ENCODE data around the gene CD274.
"Not testable (repeated sequence)": the region's sequence is repeated elsewhere in the genome, so short reads cannot be mapped to it uniquely, and the experiment has no call there.

The CD274 gene

DNA sequence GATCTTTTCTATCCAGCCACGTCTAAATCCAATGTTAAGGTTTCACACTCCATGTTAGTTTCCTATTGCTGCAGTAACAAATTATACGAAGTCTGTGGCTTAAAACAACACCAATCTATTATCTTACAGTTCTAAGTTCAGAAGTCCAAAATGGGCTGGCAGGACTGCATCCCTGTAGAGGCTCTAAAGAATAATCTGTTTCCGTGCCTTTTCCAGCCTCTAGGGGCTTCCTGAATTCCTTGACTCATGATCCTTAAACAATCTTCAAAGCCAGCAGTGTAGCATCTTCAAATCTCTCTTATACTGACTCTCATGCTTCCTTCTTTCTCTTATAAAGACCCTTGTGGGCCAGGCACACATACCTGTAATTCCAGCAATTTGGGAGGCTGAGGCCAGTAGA lies 19.4 kb upstream of the CD274 start:
- TF ChIP-seq, protein P1, sequence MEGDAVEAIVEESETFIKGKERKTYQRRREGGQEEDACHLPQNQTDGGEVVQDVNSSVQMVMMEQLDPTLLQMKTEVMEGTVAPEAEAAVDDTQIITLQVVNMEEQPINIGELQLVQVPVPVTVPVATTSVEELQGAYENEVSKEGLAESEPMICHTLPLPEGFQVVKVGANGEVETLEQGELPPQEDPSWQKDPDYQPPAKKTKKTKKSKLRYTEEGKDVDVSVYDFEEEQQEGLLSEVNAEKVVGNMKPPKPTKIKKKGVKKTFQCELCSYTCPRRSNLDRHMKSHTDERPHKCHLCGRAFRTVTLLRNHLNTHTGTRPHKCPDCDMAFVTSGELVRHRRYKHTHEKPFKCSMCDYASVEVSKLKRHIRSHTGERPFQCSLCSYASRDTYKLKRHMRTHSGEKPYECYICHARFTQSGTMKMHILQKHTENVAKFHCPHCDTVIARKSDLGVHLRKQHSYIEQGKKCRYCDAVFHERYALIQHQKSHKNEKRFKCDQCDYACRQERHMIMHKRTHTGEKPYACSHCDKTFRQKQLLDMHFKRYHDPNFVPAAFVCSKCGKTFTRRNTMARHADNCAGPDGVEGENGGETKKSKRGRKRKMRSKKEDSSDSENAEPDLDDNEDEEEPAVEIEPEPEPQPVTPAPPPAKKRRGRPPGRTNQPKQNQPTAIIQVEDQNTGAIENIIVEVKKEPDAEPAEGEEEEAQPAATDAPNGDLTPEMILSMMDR (IDR thresholded peaks at IDR 0.05; ENCODE audit: borderline replicate concordance, insufficient read depth, low read depth, low read length) = no peak
- no peak overlapping the region for H3K4me3 ChIP-seq (ENCODE audit: low read depth, low read length)

DNA sequence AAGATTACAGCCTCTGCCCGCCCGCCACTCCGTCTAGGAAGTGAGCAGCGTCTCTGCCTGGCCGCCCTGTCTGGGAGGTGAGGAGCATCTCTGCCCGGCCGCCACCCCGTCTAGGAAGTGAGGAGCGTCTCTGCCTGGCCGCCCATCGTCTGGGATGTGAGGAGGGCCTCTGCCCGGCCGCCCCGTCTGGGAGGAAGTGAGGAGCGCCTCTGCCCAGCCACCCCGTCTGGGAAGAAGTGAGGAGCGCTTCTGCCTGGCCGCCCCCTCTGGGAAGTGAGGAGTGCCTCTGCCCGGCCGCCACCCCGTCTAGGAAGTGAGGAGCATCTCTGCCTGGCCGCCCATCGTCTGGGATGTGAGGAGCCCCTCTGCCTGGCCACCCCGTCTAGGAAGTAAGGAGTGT lies 17.5 kb upstream of the CD274 start:
- not testable (repeated sequence) for H3K4me3 ChIP-seq (ENCODE audit: low read depth, low read length)

DNA sequence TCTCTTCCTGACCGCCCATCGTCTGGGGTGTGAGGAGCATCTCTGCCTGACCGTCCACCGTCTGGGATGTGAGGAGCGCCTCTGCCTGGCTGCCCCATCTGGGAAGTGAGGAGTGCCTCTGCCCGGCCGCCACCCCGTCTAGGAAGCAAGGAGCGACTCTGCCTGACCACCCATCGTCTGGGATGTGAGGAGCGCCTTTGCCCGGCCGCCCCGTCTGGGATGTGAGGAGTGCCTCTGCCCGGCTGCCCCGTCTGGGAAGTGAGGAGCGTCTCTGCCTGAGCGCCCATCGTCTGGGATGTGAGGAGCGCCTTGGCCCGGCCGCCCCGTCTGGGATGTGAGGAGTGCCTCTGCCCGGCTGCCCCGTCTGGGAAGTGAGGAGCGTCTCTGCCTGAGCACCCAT lies 17.0 kb upstream of the CD274 start:
- H3K4me3 ChIP-seq (ENCODE audit: low read depth, low read length) = not testable (repeated sequence)

DNA sequence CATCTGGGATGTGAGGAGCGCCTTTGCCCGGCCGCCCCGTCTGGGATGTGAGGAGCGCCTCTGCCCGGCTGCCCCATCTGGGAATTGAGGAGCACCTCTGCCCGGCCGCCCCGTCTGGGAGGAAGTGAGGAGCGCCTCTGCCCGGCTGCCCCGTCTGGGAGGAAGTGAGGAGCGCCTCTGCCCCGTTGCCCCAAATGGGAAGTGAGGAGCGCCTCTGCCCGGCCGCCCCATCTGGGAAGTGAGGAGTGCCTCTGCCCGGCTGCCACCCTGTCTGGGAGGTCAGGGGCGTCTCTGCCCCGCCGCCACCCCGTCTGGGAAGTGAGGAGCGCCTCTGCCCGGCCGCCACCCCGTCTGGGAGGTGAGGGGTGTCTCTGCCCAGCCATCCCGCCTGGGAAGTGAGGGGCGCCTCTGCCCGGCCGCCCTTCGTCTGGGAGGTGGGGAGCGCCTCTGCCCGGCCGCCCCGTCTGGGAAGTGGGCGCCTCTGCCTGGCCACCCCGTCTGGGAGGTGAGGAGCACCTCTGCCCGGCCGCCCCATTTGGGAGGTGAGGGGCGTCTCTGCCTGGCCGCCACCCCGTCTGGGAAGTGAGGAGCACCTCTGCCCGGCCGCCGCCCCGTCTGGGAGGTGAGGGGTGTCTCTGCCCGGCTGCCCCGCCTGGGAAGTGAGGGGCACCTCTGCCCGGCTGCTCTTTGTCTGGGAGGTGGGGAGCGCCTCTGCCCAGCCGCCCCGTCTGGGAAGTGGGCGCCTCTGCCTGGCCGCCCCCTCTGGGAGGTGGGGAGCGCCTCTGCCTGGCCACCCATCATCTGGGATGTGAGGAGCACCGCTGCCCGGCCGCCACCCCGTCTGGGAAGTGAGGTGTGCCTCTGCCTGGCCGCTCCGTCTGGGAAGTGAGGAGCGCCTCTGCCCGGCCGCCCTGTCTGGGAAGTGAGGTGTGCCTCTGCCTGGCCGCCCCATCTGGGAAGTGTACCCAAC lies 16.2 kb upstream of the CD274 start:
- not testable (repeated sequence) for H3K4me3 ChIP-seq (ENCODE audit: low read depth, low read length)

DNA sequence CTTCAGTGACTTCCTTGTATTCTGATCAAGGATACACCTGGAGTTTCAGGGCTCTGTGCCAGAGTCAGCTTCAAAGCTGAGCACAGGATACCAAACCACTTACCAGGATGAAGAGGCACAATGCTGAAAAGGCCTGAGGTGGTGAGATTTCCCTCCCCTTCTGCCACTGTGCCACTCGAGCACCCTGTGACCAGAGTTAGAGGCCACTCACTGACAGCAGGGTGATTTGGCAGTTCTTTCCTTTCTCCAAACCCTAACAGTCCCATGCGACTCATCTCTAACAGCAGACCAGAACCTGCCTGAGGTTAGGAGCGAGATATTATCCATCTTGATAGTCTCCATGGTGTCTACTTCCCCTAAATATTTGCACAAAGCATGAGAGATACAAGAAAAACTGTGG lies 14.4 kb upstream of the CD274 start:
- H3K4me3 ChIP-seq (ENCODE audit: low read depth, low read length) = no peak overlapping the region
- TF ChIP-seq, protein P1 (IDR thresholded peaks at IDR 0.05; ENCODE audit: borderline replicate concordance, insufficient read depth, low read depth, low read length) = no peak

DNA sequence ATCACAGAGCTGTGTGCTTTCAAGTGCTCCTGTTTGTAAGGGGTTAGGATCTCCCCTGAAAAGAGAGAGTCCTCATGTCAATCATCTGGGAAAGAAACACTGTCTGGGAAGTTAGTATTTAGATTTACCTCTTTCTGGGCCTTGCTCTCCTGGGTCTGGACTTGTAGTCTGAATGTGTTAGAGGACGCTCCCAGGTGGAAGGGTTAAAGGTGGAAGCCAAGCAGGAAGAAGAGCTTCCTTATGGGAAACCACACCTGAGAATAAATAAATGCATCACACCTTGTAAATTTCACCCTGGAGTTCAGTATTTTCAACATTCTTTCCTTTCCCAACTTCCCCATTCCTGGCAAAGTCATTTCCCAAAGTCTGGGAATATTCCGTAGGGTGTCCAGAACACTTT lies 13.9 kb upstream of the CD274 start:
- TF ChIP-seq, protein P1 (IDR thresholded peaks at IDR 0.05; ENCODE audit: borderline replicate concordance, insufficient read depth, low read depth, low read length) = no peak
- H3K4me3 ChIP-seq (ENCODE audit: low read depth, low read length) = no peak overlapping the region

DNA sequence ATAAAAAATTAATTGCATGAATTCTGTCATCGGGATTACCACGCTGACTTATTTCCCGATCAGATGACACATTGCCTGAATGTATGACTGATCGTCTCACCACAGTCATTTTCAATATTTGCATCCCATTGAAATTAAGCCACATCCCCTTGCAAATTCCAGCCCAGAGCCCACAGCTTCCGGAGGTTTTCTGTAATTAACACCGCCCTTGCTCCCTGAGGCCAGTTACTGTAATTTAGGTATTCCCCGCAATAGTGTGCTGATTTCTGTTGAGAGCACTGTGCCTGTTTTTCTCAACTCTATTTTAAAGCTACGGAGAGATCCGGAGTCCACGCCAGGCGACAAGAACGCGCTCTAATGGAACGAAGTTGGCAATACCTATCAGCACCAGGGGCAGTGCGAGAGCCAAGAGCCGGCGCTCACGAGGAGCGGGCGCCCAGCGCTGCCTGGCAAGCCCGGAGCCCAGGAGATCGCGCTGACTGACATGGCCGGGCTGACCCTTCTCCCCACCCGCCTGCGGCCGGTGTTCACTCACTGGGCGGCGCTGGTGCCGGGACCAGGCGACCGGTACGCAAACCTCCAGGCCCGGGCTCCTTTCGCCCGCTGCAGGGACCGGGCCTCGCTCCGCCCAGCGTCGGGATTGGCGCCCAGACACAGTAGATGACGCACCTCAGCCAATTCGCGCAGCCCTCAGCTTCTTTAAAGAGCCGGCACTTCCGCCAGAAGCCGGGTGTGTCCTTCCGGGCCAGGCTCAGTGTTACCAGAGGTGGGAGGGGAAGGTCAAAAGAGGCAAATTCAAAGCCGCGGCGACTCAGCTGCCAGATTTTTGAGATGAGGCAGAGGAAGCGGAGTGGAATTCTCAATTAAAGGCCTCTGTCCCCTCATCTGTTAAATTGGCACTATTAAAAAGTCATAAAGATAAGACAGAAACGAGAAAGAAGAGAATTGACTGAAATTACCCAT lies 12.8 kb upstream of the CD274 start, which contains the start of gene PLGRKT:
TSS of gene PLGRKT (minus strand) at position 672 of the 963 bp plus-strand sequence. CDS start 5,948 bp downstream, outside the sequence.
- peak within 1 kb of the TSS; percentile 93 for H3K4me3 ChIP-seq (ENCODE audit: low read depth, low read length)
- TF ChIP-seq, protein P1 (IDR thresholded peaks at IDR 0.05; ENCODE audit: borderline replicate concordance, insufficient read depth, low read depth, low read length) = peak; percentile 28; the same call in 1 of the 2 replicates

DNA sequence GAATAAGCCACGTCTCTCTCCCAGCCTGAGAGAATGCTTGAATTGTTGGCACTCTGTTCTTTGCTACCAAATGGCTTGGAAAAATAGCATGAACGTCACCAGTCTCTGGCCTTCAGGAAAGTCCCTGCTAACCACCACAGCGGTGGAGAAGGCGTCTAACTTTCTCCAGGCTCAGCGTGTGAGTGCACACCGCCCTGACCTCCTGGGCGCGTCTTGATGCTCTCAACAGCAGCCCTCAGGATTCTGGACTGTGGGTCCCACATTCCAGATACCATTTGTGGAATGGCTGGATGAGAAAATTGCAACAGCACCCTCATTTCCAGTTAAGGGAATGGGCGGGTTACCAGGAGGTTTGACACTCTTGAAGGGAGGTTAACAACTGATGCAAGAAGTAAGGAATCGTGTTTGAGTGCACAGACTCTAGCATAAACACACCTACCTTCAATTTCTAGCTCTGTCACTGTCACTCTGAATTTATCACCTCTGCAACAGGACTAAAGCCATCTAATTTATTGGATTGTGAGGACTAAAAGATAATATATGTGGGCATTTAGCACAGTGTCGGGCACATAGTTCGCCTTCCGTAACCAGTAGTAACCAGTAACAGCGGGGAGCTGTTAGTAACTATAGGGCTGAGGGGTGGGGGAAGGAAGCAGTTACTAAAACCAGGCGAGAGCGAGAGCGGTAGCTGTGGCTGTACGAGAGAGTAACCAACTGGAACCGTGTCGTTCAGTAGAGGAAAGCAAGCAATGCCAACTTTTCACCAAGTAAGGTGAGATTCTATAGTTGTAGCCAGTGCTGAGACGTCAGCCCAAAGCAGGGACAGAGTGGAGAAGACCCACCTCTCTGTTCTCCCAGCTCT lies 11.8 kb upstream of the CD274 start:
- peak overlapping the region; percentile 93 for H3K4me3 ChIP-seq (ENCODE audit: low read depth, low read length)
- TF ChIP-seq, protein P1 (IDR thresholded peaks at IDR 0.05; ENCODE audit: borderline replicate concordance, insufficient read depth, low read depth, low read length) = no peak
